ENCODE data around the gene ABCC11.
A peak's percentile ranks its signal among the peaks of the same experiment; 100 is the strongest.

The ABCC11 gene

DNA sequence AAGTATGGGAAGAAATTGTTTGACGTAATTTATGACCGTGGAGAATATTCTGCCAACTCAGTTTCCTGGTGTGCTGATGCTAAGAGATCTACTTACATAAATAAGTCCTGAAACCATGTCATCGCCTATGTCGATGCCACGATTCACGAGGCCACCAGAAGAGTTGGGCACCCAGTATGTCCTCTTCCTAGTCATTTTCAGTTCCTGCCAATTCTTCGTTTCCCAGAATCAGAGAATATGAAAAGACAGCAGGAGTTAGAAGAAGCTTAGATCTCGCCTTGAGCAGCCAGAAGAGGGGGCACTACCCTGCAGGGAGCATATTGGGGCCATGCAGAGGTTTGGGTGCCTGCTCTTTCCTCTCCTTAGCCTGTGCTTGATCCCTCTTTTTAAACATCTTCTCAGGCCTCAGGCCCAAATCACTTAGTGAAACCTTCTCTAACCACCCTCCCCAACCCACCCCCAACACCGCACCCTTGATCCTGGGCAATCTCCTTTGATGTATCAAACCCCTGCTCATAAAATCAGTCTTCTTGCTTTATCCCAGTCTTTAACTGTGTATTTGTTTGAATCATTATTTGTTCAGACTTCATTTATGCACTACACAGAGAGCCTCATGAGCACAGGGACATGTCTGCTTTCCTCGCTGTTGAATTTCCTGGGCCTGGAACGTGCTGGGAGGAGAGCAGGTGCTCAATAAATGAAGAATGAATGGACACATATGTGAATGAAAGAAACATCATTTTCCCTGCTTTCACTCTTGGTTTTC is 15.4 kb downstream of the ABCC11 start:
- ChIA-PET POLR2A (no interaction called here), CTCF (interaction anchor here (0.6 kb wide), 1 partner anchor 461 kb away, joined by 3 read pairs; no protein-coding TSS in a partner anchor)
- no peak for TF ChIP-seq ZNF384 (IDR thresholded peaks at IDR 0.05)
- TF ChIP-seq L3MBTL2 (conservative IDR thresholded peaks at IDR 0.05): no peak
- TF ChIP-seq BHLHE40 (IDR thresholded peaks at IDR 0.05; ENCODE audit: borderline replicate concordance): no peak
- TF ChIP-seq SUZ12 (IDR thresholded peaks at IDR 0.05): no peak
- TF ChIP-seq, protein P1, sequence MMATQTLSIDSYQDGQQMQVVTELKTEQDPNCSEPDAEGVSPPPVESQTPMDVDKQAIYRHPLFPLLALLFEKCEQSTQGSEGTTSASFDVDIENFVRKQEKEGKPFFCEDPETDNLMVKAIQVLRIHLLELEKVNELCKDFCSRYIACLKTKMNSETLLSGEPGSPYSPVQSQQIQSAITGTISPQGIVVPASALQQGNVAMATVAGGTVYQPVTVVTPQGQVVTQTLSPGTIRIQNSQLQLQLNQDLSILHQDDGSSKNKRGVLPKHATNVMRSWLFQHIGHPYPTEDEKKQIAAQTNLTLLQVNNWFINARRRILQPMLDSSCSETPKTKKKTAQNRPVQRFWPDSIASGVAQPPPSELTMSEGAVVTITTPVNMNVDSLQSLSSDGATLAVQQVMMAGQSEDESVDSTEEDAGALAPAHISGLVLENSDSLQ (IDR thresholded peaks at IDR 0.05): no peak
- no peak for TF ChIP-seq FOXK2 (IDR thresholded peaks at IDR 0.05)
- peak; percentile 36 for DNase-seq (ENCODE audit: extremely low spot score)

DNA sequence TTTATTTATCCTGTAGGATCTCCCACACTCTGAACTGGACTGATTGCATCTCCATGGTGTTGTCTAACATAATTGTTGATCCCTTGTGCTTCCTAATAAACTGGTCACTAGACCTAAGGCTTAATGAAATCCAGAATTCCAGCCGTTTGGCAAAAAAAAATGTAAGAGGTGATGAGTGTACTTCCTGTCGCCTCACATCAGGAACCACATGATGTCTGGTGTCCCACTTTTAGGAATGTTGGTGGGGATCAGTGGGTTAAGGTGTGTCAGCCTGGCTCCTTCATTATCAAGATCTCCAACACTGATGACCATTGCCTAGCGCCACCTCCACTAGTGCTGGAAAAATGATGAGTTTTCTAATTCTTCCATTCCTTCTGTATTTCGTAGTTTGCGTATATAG is 21.9 kb downstream of the ABCC11 start:
- POLR2A ChIA-PET: no interaction called here
- TF ChIP-seq SUZ12 (IDR thresholded peaks at IDR 0.05) (no peak), SP1 (IDR thresholded peaks at IDR 0.05) (no peak), L3MBTL2 (conservative IDR thresholded peaks at IDR 0.05) (no peak), TARDBP (IDR thresholded peaks at IDR 0.05) (no peak), FOXM1 (IDR thresholded peaks at IDR 0.05; ENCODE audit: borderline replicate concordance) (no peak), HDGF (IDR thresholded peaks at IDR 0.05; ENCODE audit: borderline replicate concordance) (no peak), BHLHE40 (IDR thresholded peaks at IDR 0.05; ENCODE audit: borderline replicate concordance) (no peak)
- CTCF ChIA-PET: no interaction called here
- DNase-seq (ENCODE audit: extremely low spot score): no peak

DNA sequence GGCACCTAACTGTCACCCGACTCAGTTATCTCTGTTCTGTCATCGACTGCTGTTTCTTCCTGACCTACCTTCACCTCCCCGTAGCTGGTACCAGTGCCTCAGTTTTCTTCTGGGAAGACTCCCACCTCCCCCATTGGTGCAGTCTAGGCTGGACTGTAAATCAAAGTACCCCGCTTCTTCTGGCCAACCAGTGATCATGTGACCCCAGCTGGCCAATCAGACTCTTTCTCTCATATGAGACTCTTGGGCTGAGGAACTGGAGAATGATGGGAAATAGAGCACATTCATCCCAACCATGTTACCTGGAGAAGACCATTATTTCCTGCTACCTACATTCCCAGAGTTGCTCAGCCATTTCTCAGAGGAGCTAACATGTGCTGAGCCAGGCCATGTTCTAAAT is 23.8 kb downstream of the ABCC11 start:
- no peak for DNase-seq (ENCODE audit: extremely low spot score)
- ChIA-PET POLR2A (no interaction called here), CTCF (no interaction called here)
- TF ChIP-seq FOXK2 (IDR thresholded peaks at IDR 0.05): no peak
- TF ChIP-seq TARDBP (IDR thresholded peaks at IDR 0.05): no peak
- TF ChIP-seq L3MBTL2 (conservative IDR thresholded peaks at IDR 0.05): no peak

DNA sequence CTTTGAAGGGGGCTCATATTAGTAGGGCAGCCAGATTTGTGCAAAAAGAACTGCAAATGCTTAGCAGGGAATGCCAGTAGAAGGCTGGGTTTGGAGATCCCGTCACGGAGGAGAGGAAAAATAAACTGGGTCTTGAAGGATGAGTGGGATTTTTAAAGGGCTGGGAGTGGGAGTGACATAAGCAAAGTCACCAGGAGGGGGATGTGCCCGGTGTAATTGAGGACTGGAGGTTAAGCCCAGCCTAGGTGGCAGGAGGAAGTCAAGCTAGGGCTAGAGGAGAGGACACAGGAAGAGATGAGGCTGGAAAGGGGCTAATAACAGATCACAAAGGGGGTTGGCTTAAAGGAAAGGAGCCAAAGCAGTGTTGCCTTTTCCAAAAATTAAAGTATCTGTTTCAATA is 26.4 kb downstream of the ABCC11 start:
- no peak for TF ChIP-seq BHLHE40 (IDR thresholded peaks at IDR 0.05; ENCODE audit: borderline replicate concordance)
- no peak for TF ChIP-seq LEF1 (IDR thresholded peaks at IDR 0.05; ENCODE audit: borderline replicate concordance)
- no peak for TF ChIP-seq SUZ12 (IDR thresholded peaks at IDR 0.05)
- TF ChIP-seq ZNF384 (IDR thresholded peaks at IDR 0.05): no peak
- no peak for TF ChIP-seq TARDBP (IDR thresholded peaks at IDR 0.05)
- no peak for TF ChIP-seq FOXM1 (IDR thresholded peaks at IDR 0.05; ENCODE audit: borderline replicate concordance)
- no peak for TF ChIP-seq FOXA1 (IDR thresholded peaks at IDR 0.05)
- TF ChIP-seq NFRKB (IDR thresholded peaks at IDR 0.05): no peak
- TF ChIP-seq SP1 (IDR thresholded peaks at IDR 0.05): no peak
- no peak for DNase-seq (ENCODE audit: extremely low spot score)
- POLR2A ChIA-PET: no interaction called here
- CTCF ChIA-PET: no interaction called here

DNA sequence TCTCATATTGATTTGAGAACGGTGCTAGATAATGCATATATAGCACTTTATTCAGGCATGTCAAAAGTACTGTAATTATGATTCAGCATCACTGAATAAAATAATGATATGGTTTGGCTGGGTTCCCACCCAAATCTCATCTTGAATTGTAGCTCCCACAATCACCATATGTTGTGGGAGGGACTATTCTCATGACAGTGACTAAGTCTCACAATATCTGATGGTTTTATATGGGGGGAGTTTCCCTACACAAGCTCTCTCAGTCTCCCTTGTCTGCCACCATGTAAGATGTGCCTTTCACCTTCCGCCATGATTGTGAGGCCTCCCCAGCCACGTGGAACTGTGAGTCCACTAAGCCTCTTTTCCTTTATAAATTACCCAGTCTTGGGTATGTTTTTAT is 28.9 kb downstream of the ABCC11 start:
- ChIA-PET CTCF (no interaction called here), POLR2A (no interaction called here)
- no peak for TF ChIP-seq TARDBP (IDR thresholded peaks at IDR 0.05)
- no peak for TF ChIP-seq BHLHE40 (IDR thresholded peaks at IDR 0.05; ENCODE audit: borderline replicate concordance)
- TF ChIP-seq FOXA1 (IDR thresholded peaks at IDR 0.05): no peak
- TF ChIP-seq FOXM1 (IDR thresholded peaks at IDR 0.05; ENCODE audit: borderline replicate concordance): no peak
- no peak for TF ChIP-seq NFRKB (IDR thresholded peaks at IDR 0.05)
- TF ChIP-seq ELF4 (IDR thresholded peaks at IDR 0.05): no peak
- no peak for TF ChIP-seq ARNT (IDR thresholded peaks at IDR 0.05)
- TF ChIP-seq CTBP1 (IDR thresholded peaks at IDR 0.05; ENCODE audit: borderline replicate concordance): no peak
- no peak for TF ChIP-seq SP1 (IDR thresholded peaks at IDR 0.05)
- no peak for TF ChIP-seq L3MBTL2 (conservative IDR thresholded peaks at IDR 0.05)
- TF ChIP-seq, protein P1 (IDR thresholded peaks at IDR 0.05): no peak
- TF ChIP-seq SUZ12 (IDR thresholded peaks at IDR 0.05): no peak
- TF ChIP-seq LEF1 (IDR thresholded peaks at IDR 0.05; ENCODE audit: borderline replicate concordance): no peak
- no peak for TF ChIP-seq ZNF384 (IDR thresholded peaks at IDR 0.05)
- no peak for TF ChIP-seq FOXK2 (IDR thresholded peaks at IDR 0.05)
- no peak for TF ChIP-seq HDGF (IDR thresholded peaks at IDR 0.05; ENCODE audit: borderline replicate concordance)
- DNase-seq (ENCODE audit: extremely low spot score): no peak

DNA sequence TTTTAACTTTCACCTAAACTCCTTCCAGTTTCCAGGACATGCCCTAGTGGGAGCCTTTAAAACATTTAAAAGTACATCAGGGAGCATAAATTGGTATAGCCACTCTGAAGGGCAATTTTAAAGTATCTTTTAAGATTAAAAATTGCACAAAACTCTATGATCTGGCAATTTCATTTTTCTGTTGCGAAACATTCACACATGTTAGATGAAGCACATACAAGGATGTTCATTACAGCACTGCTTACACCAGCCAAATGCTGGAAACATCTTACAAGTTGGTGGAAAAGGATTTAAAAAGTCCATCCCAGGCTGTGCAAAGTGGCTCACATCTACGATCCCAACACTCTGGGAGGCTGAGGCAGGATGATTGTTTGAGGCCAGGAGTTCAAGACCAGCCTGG is 29.6 kb downstream of the ABCC11 start:
- DNase-seq (ENCODE audit: extremely low spot score): no peak
- ChIA-PET CTCF (no interaction called here), POLR2A (no interaction called here)
- TF ChIP-seq ZNF384 (IDR thresholded peaks at IDR 0.05): no peak
- no peak for TF ChIP-seq BHLHE40 (IDR thresholded peaks at IDR 0.05; ENCODE audit: borderline replicate concordance)
- TF ChIP-seq SUZ12 (IDR thresholded peaks at IDR 0.05): no peak
- TF ChIP-seq NFRKB (IDR thresholded peaks at IDR 0.05): no peak
- TF ChIP-seq FOXA1 (IDR thresholded peaks at IDR 0.05): no peak
- TF ChIP-seq ARNT (IDR thresholded peaks at IDR 0.05): no peak
- no peak for TF ChIP-seq FOXK2 (IDR thresholded peaks at IDR 0.05)
- TF ChIP-seq TARDBP (IDR thresholded peaks at IDR 0.05): no peak
- no peak for TF ChIP-seq L3MBTL2 (conservative IDR thresholded peaks at IDR 0.05)
- TF ChIP-seq FOXM1 (IDR thresholded peaks at IDR 0.05; ENCODE audit: borderline replicate concordance): no peak
- no peak for TF ChIP-seq HDGF (IDR thresholded peaks at IDR 0.05; ENCODE audit: borderline replicate concordance)
- TF ChIP-seq CTBP1 (IDR thresholded peaks at IDR 0.05; ENCODE audit: borderline replicate concordance): no peak
- TF ChIP-seq LEF1 (IDR thresholded peaks at IDR 0.05; ENCODE audit: borderline replicate concordance): no peak
- TF ChIP-seq, protein P1 (IDR thresholded peaks at IDR 0.05): no peak
- TF ChIP-seq ELF4 (IDR thresholded peaks at IDR 0.05): no peak
